CD4-positive, alpha-beta T cell (primary cell): ENCODE results near the gene HDAC9. TPM values are rescaled to one million over a fixed set of nuclear protein-coding genes. Genes with fewer than 3 reads are reported as not detected.

Experiments
- ATAC-seq: fragments of 200-7000 bp; cut with Tn5 transposase; one replicate; pipeline ENCODE4 v1.10.0; 2022; ENCODE audit warnings: mild to moderate bottlenecking; ENCODE audit not compliant: poor library complexity
- CTCF ChIA-PET: fragments of 350-600 bp; sonication (Branson Sonifier 250); formaldehyde crosslinking; loops from one replicate; lab custom pipeline; 2021; ENCODE audit warnings: antibody characterized with exemption, inconsistent platforms; lab: Charles Lee
- POLR2A ChIA-PET: fragments of 350-600 bp; sonication (Branson Sonifier 250); formaldehyde crosslinking; loops from one replicate; lab custom pipeline; 2021; ENCODE audit warnings: antibody characterized with exemption, inconsistent platforms; lab: Charles Lee
- DNase-seq, 14 experiments: peaks; one replicate each; pipeline ENCODE4 v3.0.0-alpha.2; 2013 to 2020; ENCODE audit warnings: mixed read lengths in 2 of 14
- H3K27ac ChIP-seq, 2 donors: one replicate each; pipeline versions ENCODE4 v1.5.1 to v1.7.0; 2013; ENCODE audit warnings: low read length in 2 of 2, low read depth in 1 of 2, mild to moderate bottlenecking in 1 of 2
- H3K27me3 ChIP-seq, 2 experiments: 1 replicate in 1 of 2; 2 replicates in 1 of 2; pipeline versions ENCODE4 v1.6.1 to v1.7.0; 2013; ENCODE audit warnings: low read length in 2 of 2, control low read depth in 1 of 2, mild to moderate bottlenecking in 1 of 2, moderate library complexity in 1 of 2; ENCODE audit not compliant: insufficient read depth in 2 of 2, control insufficient read depth in 1 of 2
- H3K36me3 ChIP-seq: one replicate; pipeline ENCODE4 v1.6.1; 2013; ENCODE audit warnings: low read length, control low read depth; ENCODE audit not compliant: insufficient read depth
- H3K4me1 ChIP-seq: one replicate; pipeline ENCODE4 v1.6.1; 2013; ENCODE audit warnings: low read length, control low read depth; ENCODE audit not compliant: insufficient read depth
- H3K4me3 ChIP-seq: one replicate; pipeline ENCODE4 v1.5.1; 2013; ENCODE audit warnings: mild to moderate bottlenecking, low read length, moderate library complexity
- H3K9me3 ChIP-seq, 2 experiments: 1 replicate in 1 of 2; 2 replicates in 1 of 2; pipeline versions ENCODE4 v1.6.1 to v1.7.0; 2013; ENCODE audit warnings: low read length in 2 of 2, mild to moderate bottlenecking in 2 of 2, control low read depth in 1 of 2, moderate library complexity in 1 of 2; ENCODE audit not compliant: control insufficient read depth in 1 of 2, insufficient read depth in 1 of 2
- H3K27ac Mint-ChIP-seq: one replicate; pipeline ENCODE4 v1.8.0; 2020; ENCODE audit warnings: mixed read lengths
- H3K27me3 Mint-ChIP-seq: one replicate; pipeline ENCODE4 v1.8.0; 2021; ENCODE audit warnings: mixed read lengths
- H3K36me3 Mint-ChIP-seq: one replicate; pipeline ENCODE4 v1.8.0; 2021; ENCODE audit warnings: low read depth, mixed read lengths
- H3K4me1 Mint-ChIP-seq: one replicate; pipeline ENCODE4 v1.8.0; 2021; ENCODE audit warnings: low read depth, mixed read lengths
- H3K4me3 Mint-ChIP-seq: one replicate; pipeline ENCODE4 v1.8.0; 2020; ENCODE audit warnings: mild to moderate bottlenecking, mixed read lengths
- H3K9me3 Mint-ChIP-seq: one replicate; pipeline ENCODE4 v1.8.0; 2020; ENCODE audit warnings: mixed read lengths
- intact Hi-C, 2 experiments: fragments of 100-400 bp; cut with DNase I in 1 of 2; cut with micrococcal nuclease in 1 of 2; formaldehyde crosslinking; loops; one replicate each; pipeline versions ENCODE4 v1.15.1 to v1.9.0; 2023 to 2025; cut with DNase I, micrococcal nuclease
- total RNA-seq, 174 experiments: library from RNA in 2 of 174; stranded (reverse) in 2 of 174; gene quantifications; one replicate each; pipeline ENCODE4 v1.2.3 and lab custom pipeline; 2021 to 2026
- TF ChIP-seq, protein P1 (sequence below): fragments of 200-600 bp; IDR thresholded peaks from one replicate; pipeline ENCODE4 v1.8.0; 2022; ENCODE audit warnings: antibody characterized with exemption, mild to moderate bottlenecking

Gene HDAC9
- total RNA-seq, 2 experiments from 2014 or later: 0.73 to 1.2 TPM

DNA sequence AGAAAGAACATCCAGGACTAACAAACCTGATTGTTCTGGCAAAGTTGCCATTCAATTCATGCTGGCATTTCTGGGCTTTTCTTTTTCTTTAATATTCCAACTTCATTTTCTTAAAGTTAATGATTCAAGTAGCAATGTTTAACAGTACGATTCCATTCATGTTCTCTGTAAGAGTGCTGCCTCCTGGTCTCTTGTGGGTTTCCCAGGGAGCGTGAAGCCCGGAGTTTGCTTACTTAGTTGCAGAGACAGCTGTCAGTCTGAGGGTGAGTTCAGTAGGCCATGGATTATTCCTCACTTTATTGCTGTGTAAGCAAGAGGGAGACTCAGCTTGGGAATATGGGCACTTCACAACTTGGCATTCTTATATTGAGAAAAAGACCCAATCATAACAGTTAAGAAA is 479.7 kb downstream of the HDAC9 start:
- CTCF ChIA-PET: no interaction called here
- DNase-seq (no peak), ATAC-seq (no peak)
- POLR2A ChIA-PET: no interaction called here
- intact Hi-C loops: no loop called here
- Histone ChIP-seq H3K27me3 (no peaks in the 10 kb centered on the region), H3K27ac (no peak overlapping the region), H3K4me1 (no peaks in the 10 kb centered on the region), H3K4me3 (no peak overlapping the region), H3K36me3 (no peaks in the 10 kb centered on the region), H3K9me3 (peaks cover 0 to 3% of the 10 kb centered on the region in 2 experiments)
- Mint-ChIP-seq H3K4me1 (no peaks in the 10 kb centered on the region), H3K9me3 (peaks cover 11% of the 10 kb centered on the region), H3K4me3 (no peak overlapping the region), H3K36me3 (no peaks in the 10 kb centered on the region), H3K27ac (no peak overlapping the region), H3K27me3 (no peaks in the 10 kb centered on the region)
- TF ChIP-seq, protein P1, sequence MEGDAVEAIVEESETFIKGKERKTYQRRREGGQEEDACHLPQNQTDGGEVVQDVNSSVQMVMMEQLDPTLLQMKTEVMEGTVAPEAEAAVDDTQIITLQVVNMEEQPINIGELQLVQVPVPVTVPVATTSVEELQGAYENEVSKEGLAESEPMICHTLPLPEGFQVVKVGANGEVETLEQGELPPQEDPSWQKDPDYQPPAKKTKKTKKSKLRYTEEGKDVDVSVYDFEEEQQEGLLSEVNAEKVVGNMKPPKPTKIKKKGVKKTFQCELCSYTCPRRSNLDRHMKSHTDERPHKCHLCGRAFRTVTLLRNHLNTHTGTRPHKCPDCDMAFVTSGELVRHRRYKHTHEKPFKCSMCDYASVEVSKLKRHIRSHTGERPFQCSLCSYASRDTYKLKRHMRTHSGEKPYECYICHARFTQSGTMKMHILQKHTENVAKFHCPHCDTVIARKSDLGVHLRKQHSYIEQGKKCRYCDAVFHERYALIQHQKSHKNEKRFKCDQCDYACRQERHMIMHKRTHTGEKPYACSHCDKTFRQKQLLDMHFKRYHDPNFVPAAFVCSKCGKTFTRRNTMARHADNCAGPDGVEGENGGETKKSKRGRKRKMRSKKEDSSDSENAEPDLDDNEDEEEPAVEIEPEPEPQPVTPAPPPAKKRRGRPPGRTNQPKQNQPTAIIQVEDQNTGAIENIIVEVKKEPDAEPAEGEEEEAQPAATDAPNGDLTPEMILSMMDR: no peak

DNA sequence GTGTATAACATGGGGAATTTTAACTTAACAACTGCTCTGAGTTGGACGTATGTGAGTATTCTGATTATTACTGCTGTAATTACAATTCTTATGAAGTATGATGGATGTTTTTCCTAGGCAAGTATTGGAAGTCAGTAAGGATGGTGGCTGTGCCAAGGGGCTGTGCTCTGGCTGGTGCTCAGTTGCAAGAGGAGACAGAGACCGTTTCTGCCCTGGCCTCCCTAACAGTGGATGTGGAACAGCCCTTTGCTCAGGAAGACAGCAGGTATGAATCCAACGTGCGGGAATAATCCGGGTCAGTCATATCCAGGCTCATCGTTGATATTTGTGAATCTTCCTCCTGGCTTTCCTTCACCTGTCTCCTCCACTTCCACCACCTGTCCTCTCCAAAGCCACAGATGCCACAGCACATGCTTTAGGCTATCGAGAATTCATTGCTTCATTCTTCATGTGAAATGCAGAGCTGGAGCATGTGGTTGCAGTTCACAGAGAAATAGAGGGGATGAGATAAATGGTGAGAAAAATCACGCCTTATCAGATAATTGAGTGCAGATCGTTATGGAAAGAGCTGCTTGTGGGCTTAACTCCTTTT is 480.2 kb downstream of the HDAC9 start:
- ATAC-seq (no peak), DNase-seq (no peak)
- CTCF ChIA-PET: no interaction called here
- Mint-ChIP-seq H3K9me3 (peaks cover 11% of the 10 kb centered on the region), H3K4me1 (no peaks in the 10 kb centered on the region), H3K4me3 (no peak overlapping the region), H3K27ac (no peak overlapping the region), H3K36me3 (no peaks in the 10 kb centered on the region), H3K27me3 (no peaks in the 10 kb centered on the region)
- Histone ChIP-seq H3K36me3 (no peaks in the 10 kb centered on the region), H3K4me3 (no peak overlapping the region), H3K27me3 (no peaks in the 10 kb centered on the region), H3K27ac (no peak overlapping the region), H3K4me1 (no peaks in the 10 kb centered on the region), H3K9me3 (peaks cover 0 to 3% of the 10 kb centered on the region in 2 experiments)
- intact Hi-C loops: no loop called here
- POLR2A ChIA-PET: no interaction called here
- TF ChIP-seq, protein P1: no peak

DNA sequence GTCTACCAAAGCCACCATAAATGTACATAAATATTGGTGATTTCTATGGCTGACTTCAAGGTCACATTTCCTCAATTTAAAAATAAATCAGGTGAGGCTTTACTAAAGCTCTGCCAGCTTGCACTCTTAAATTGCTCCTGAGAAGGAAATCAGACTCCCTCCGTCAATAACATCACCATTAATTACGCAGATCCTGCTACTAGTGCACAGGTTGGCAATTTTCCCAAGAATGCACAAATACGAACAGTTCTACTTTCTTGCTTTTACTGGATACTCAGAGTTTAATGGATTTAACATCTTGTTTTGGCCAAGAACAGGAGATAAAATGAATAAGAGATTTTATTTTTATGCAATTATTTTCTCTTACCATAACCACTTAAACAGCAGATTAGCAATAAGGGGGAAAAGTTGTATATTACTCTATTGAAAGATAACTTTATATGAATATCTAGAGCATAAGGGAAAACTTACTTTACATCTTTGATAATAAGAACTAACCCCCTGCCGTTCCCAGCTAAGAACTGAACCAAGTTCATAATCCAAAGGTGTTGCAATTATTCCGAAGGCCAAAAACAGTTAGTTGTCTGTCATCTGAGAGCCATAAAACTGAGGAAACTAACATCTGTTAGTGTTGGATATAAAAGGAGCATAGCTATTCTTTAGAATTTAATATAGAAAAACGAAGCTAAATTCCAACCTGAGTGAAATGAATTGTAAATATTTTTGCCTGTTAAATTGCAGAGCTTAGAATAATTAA is 481.3 kb downstream of the HDAC9 start:
- Mint-ChIP-seq H3K27me3 (no peaks in the 10 kb centered on the region), H3K9me3 (peaks cover 11% of the 10 kb centered on the region), H3K27ac (no peak overlapping the region), H3K36me3 (no peaks in the 10 kb centered on the region), H3K4me1 (no peaks in the 10 kb centered on the region), H3K4me3 (no peak overlapping the region)
- Histone ChIP-seq H3K27ac (no peak overlapping the region), H3K4me1 (no peaks in the 10 kb centered on the region), H3K4me3 (no peak overlapping the region), H3K27me3 (no peaks in the 10 kb centered on the region), H3K36me3 (no peaks in the 10 kb centered on the region), H3K9me3 (peaks cover 3% of the 10 kb centered on the region in 2 experiments)
- ChIA-PET POLR2A (no interaction called here), CTCF (no interaction called here)
- DNase-seq: no peak
- no peak for ATAC-seq
- TF ChIP-seq, protein P1: no peak
- intact Hi-C loops: no loop called here
